ENCODE data around the gene CDH3. TPM values are rescaled to one million over a fixed set of nuclear protein-coding genes. Genes with fewer than 3 reads are reported as not detected.

Gene CDH3
- total RNA-seq: not detected

DNA sequence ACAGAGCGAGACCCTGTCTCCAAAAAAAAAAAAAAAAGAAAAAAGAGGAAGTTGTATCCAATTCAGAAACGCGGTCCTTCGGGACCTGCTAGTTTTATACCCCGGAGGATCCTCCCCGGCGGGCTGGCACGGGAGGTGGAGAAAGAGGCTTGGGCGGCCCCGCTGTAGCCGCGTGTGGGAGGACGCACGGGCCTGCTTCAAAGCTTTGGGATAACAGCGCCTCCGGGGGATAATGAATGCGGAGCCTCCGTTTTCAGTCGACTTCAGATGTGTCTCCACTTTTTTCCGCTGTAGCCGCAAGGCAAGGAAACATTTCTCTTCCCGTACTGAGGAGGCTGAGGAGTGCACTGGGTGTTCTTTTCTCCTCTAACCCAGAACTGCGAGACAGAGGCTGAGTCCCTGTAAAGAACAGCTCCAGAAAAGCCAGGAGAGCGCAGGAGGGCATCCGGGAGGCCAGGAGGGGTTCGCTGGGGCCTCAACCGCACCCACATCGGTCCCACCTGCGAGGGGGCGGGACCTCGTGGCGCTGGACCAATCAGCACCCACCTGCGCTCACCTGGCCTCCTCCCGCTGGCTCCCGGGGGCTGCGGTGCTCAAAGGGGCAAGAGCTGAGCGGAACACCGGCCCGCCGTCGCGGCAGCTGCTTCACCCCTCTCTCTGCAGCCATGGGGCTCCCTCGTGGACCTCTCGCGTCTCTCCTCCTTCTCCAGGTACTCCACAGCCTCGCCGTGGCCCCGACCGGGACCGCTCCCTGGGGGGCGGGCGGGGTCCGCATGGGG is at the start of gene CDH3:
Gene CDH3, plus strand, starts transcription at position 596 of the 779 bp plus-strand sequence. Its CDS starts 70 bp downstream, at position 666.
- DNase-seq: no peak

DNA sequence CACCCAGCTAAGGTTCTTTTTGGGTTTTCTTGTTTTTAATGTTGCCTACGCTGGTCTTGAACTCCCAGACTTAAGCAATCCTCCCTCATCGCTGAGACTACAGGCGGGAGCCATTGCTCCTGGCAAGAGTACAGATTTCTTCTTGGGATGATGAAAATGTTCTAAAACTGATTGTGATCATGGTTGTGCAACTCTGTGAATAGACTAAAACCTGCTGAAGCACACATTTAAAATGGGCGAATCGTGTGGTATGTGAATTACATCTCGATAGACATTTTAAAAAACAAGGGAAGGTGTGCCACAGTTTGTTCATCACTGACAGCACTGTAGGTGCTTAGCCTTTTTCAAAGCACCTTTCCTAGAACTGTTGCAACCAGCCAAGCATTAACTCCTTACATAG is 48.8 kb upstream of the CDH3 start:
- no peak for DNase-seq

- DNase-seq: no peak
Observed at GRCh38 chr16:68599586-68599985, 45.5 kb upstream of the CDH3 start.

DNA sequence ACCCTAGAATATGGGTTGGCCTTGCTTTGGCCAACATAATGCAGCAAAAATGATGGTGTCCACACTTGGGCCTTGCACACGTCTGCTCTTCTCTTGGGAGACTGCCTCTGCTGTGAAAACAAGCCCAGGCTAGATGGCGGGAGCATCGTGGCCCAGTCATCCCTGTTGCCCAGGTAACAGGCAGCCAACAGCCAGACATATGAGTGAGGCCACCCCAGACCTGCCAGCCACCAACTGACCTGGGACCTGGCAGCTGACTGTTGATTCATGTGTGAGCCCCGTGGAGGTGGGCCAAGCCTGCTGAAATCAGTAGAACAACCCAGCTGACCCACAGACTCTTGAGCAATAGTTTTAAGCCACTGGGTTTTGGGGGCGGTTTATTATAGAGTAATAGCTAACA is 39.4 kb upstream of the CDH3 start:
- no peak for DNase-seq

DNA sequence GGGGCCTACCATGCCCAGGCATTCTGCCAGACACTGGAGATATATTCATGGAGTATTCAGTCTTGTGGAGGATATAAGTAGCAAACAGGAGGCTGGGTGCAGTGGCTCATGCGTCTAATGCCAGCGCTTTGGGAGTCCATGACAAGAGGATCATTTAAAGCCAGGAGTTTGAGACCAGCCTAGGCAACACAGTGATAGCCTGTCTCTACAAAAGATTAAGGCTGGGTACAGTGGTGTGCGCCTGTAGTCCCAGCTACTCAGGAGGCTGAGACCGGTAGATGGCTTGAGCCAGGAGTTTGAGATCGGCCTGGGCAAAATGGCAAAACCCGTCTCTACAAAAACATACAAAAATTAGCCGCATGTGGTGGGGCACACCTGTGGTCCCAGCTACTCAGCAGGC is 37.7 kb upstream of the CDH3 start:
- no peak for DNase-seq

DNA sequence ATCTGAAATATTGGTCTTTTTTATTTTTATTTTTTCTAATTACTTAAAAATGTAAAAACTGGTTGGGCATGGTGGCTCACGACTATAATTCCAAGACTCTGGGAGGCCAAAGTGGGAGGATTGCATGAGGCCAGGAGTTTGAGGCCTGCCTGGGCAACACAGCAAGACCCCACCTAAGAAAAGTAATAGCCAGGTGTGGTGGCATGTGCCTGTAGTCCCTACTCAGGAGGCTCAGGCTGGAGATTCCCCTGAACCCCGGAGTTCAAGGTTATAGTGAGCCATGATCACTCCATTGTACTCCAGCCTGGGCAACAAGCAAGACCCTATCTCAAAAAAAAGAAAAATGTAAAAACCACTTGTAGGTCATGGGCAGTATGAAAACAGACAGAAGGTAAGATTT is 36.8 kb upstream of the CDH3 start:
- no peak for DNase-seq

DNA sequence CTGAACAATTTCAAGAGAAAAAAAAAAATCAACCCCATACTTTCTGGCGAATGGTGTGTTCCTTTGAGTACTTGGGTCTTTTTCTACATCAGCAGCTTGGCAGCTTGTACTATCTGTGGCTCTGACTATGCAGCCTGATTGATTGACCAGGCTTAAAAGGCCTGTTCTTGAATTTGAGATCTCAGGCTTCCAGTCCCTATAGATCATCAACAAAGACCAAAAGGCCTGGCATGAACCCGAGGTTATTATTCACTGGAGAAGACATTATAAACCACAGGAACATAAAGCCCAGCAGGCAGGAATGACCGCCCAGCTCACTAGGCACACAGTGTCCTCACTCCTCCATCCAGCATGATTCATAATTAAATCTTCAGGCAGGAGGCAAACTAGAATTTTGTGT is 32.1 kb upstream of the CDH3 start:
- no peak for DNase-seq

- DNase-seq: no peak
Observed at GRCh38 chr16:68617734-68618133, 27.4 kb upstream of the CDH3 start.

- DNase-seq: no peak
Observed at GRCh38 chr16:68626557-68626956, 18.6 kb upstream of the CDH3 start.

GRCh38 chr16:68627951-68628425 is 17.1 kb upstream of the CDH3 start:
- no peak for DNase-seq

DNA sequence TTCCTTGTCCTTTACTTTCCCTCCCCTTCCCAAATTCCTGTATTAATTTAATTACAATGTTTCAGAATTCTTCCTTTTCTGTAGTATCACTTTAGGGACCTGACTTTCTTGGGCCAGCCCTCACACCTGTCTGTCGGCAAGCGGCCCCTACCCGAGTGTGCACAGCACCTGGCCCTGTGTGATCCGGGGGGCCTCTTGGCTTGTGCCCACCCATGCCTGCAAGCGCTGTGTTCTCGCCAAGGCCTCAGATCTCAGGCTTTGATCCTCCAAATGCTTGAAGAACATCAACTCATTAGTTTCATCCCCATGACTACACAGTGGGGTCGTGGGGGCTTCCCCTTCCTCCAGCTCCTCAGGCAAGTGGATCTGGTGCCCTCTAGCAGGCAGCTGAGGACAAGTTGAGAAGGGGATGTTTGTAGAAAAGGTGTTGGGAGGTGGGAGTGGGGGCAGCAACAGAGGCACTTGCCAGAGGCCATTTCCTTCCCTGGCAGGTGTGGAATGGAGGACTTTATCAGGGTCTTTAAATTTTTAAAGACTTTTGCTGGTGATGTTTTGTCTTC is 15.7 kb upstream of the CDH3 start:
- DNase-seq: no peak

DNA sequence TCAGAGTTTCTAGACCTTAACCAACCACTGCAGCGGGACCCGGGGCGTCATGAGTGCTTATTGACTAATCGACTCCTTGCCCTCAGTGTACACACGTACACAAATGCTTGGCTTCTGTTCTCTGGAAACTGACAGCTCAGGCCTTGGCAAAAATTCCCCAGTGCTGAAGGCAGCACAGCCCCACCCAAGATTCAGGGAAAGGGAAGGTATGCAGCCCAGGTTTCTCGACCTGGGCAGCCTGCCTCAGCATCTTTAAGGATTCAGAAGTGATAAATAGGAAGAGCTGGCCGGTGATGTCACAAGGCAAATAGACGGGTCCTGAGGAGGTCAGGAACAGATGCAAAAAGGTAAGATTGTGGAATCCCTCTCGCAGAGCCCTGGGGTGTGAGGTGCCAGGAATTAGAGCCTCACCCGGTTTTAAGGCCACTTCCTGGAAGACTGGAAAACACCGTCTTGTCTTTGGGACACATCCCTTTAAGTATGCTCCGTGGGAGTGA is 9.0 kb upstream of the CDH3 start:
- no peak for DNase-seq

GRCh38 chr16:68636818-68637217 is 8.3 kb upstream of the CDH3 start:
- DNase-seq: no peak

DNA sequence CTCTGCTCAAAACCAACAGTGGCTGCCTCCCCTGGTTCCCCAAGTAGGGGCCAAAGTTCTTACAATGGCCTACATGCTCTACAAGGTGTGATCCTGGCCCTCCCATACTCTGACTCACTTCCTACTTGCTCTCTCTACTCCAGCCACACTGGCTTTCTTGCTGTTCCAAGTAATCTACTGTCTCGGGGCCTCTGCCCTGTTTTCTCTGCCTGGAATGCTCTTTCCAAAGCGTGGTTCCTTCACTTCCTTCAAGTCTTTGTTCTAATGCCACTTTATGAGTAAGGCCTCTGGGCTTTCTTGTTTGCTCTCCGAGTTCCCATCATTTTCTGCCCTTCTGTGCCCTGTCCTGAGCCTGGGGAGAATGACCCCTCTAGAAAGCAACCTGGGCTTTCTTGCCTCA is 4.1 kb upstream of the CDH3 start:
- no peak for DNase-seq

GRCh38 chr16:68642047-68642435 is 3.1 kb upstream of the CDH3 start:
- DNase-seq: no peak

- DNase-seq: no peak
Observed at GRCh38 chr16:68642436-68643101, 2.5 kb upstream of the CDH3 start.

- DNase-seq: no peak
Observed at GRCh38 chr16:68643227-68643626, 1.9 kb upstream of the CDH3 start.

DNA sequence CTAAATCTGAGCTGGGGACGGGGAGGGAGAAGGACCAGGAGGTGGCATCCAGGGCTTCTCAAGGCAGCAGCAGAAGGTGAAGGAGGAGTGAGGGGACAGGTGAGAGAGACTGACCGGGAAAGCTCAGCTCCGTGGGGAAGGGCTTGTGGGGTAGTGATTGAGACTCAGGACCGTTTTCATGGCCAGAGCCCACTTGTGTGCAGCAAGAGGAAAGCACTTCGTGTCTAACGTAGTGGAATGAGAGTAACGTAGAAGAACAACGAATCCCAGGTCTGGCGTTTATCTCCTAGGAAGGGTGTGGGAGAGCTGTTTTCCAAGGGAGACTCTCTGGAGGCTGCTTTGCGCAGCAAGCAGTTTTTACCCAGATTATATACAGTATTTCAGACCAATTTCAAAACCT is 1.3 kb upstream of the CDH3 start:
- DNase-seq: no peak

DNA sequence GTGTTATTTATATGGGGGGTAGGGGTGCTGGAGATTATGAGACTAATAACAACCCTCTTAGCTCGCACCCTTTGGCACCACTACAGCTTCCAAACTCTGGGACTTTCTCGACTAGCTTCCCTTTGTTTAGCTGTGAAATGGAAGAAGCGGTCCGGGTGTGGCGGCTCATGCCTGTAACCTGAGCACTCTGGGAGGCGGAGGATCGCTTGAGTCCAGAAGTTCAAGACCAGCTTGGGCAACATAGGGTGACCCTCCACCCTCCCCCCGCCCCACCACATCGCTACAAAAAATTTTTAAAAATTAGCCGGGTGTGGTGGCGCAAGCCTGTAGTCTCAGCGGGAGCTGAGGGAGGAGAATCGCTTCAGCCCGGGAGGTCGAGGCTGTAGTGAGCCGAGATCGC is 814 bp upstream of the CDH3 start:
- no peak for DNase-seq

GRCh38 chr16:68645494-68646388 is 631 bp downstream of the CDH3 start:
- no peak for DNase-seq

DNA sequence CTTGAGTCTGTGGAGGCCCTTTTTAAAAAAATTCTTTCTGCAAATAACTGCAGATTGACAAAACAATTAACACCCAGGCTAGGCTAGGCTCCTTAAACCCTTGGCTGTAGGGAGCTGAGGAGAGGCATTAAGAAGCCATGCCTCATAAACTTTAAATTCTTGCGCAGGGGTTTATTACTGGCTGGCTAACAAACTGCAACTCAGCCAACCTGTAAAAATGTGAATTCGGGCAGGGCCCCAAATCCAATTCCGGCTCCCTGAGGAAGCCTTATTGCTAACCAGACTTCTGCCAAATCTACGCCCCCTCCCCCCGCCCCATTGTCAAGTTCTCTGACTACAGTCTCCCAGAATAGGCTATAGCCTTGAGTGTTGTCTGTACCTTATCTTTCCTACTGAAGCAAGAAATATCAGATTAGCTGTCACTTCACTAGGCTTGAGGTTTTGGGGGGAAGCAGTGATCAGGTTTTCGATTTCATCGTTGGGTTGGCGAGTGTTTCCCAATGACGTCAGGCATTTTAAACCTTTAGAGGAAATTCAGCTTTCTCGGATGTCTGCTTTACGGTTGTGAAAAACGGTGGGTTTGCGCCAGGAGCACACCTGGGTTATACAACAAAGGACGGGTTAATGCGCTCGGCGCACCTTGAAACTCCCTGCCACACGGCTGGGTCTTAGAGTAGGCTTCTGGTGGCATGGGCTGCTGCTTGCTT is 2.0 kb downstream of the CDH3 start:
- no peak for DNase-seq

- DNase-seq: no peak
Observed at GRCh38 chr16:68651136-68651535, 6.0 kb downstream of the CDH3 start.
